HEK293T (cell line): Measurements from ENCODE around the gene ANO5.

Experiments
- ARNT ChIP-seq: fragments of 450-650 bp; IDR thresholded peaks from 2 replicates; pipeline ENCODE4 v1.6.1; 2017; ENCODE audit warnings: mild to moderate bottlenecking
- BHLHE40 ChIP-seq: fragments of 450-650 bp; IDR thresholded peaks from 2 replicates; pipeline ENCODE4 v1.6.1; 2016; ENCODE audit warnings: mild to moderate bottlenecking, moderate library complexity, borderline replicate concordance
- CTBP1 ChIP-seq: fragments of 450-650 bp; IDR thresholded peaks from 2 replicates; pipeline ENCODE4 v1.6.1; 2016; ENCODE audit warnings: borderline replicate concordance
- FOXA1 ChIP-seq: fragments of 450-650 bp; IDR thresholded peaks from 2 replicates; pipeline ENCODE4 v1.6.1; 2016; ENCODE audit warnings: mild to moderate bottlenecking
- FOXK2 ChIP-seq: fragments of 450-650 bp; IDR thresholded peaks from 2 replicates; pipeline ENCODE4 v1.6.1; 2016; ENCODE audit warnings: mild to moderate bottlenecking
- FOXM1 ChIP-seq: fragments of 450-650 bp; IDR thresholded peaks from 2 replicates; pipeline ENCODE4 v1.6.1; 2017; ENCODE audit warnings: mild to moderate bottlenecking, borderline replicate concordance
- HDGF ChIP-seq: fragments of 450-650 bp; IDR thresholded peaks from 2 replicates; pipeline ENCODE4 v1.6.1; 2017; ENCODE audit warnings: antibody characterized with exemption, borderline replicate concordance
- L3MBTL2 ChIP-seq: fragments of 450-650 bp; conservative IDR thresholded peaks from 2 replicates; pipeline ENCODE4 v1.6.1; 2016; ENCODE audit warnings: mild to moderate bottlenecking
- PKNOX1 ChIP-seq: fragments of 450-650 bp; IDR thresholded peaks from 2 replicates; pipeline ENCODE4 v1.6.1; 2016
- SUZ12 ChIP-seq: fragments of 450-650 bp; IDR thresholded peaks from 2 replicates; pipeline ENCODE4 v1.6.1; 2016; ENCODE audit warnings: mild to moderate bottlenecking
- TARDBP ChIP-seq: fragments of 450-650 bp; IDR thresholded peaks from 2 replicates; pipeline ENCODE4 v1.6.1; 2016
- ZNF384 ChIP-seq: fragments of 450-650 bp; IDR thresholded peaks from 2 replicates; pipeline ENCODE4 v1.6.1; 2016

DNA sequence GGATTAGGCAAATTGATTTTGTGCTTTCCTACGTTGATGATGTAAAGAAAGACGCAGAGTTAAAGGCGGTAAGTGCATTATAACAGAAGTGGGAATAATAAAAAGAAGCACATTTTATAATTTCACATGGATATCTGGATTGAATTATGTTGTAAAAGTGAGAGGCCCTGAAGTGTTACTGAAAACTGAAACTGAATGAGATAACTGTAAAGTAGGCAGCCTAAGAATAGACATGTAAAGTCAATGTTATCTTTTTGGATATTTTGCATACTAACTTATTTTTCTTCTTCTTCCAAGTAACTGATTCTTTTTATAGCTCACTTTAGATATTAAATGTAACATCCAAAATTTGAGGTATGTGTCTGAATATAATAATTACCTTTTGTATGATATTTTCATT is 28.3 kb downstream of the ANO5 start:
- TF ChIP-seq HDGF (no peak), CTBP1 (no peak), L3MBTL2 (no peak), BHLHE40 (no peak), ZNF384 (no peak), ARNT (no peak), PKNOX1 (no peak), FOXK2 (no peak), FOXM1 (no peak), FOXA1 (no peak), TARDBP (no peak), SUZ12 (no peak)
